WERI-Rb-1 (cell line): ENCODE measurements around the gene SPECC1L.
"Not testable (repeated sequence)": the region's sequence is repeated elsewhere in the genome, so short reads cannot be mapped to it uniquely, and the experiment has no call there.

ENCODE experiments used
- DNase-seq: peaks from one replicate; pipeline ENCODE4 v3.0.0-alpha.2; 2020
- H3K27ac ChIP-seq: fragments of 250-450 bp; sonication (Bioruptor Pico); 2 replicates; pipeline ENCODE4 v1.5.1; 2020; ENCODE audit warnings: mild to moderate bottlenecking, moderate library complexity
- H3K27me3 ChIP-seq: fragments of 250-450 bp; sonication (Bioruptor Pico); 2 replicates; pipeline ENCODE4 v1.5.1; 2021; ENCODE audit warnings: mild to moderate bottlenecking, low read depth, moderate library complexity; ENCODE audit not compliant: insufficient read depth, severe bottlenecking
- H3K36me3 ChIP-seq: fragments of 250-450 bp; sonication (Bioruptor Pico); 2 replicates; pipeline ENCODE4 v1.5.1; 2020; ENCODE audit warnings: mild to moderate bottlenecking, moderate library complexity
- H3K4me3 ChIP-seq: 2 replicates; pipeline ENCODE4 v1.5.1; 2011; ENCODE audit warnings: low read depth, mild to moderate bottlenecking, control low read depth, low read length
- H3K9me3 ChIP-seq: fragments of 250-450 bp; sonication (Bioruptor Pico); 2 replicates; pipeline ENCODE4 v1.5.1; 2021; ENCODE audit warnings: mild to moderate bottlenecking, moderate library complexity; ENCODE audit not compliant: severe bottlenecking
- CTCF ChIP-seq: IDR thresholded peaks from 2 replicates; pipeline ENCODE4 v1.5.1; 2011; ENCODE audit warnings: low read depth, mild to moderate bottlenecking, control low read depth, inconsistent platforms, low read length

Gene SPECC1L

DNA sequence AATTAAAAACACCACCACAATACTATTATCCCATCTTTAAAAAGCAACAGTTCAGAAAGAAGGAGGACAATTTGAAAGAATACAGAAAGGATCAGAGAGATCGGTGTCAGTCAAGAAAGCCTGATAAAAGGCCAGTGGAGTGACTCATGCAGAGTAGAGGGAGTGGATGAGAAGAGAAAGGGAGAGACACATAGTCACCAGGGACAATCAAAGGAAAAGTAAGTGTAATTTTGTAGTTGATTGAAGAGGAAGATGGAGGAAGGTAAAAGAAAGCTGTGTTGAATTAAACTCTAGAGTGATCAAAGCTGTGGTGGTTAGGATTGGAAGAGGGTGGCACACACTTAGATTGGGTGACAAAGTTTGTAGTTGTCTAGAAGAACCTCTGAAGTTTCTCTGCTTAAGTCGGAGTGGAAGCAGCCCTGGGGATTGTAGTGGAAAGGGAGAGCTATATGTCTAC lies 14.1 kb downstream of the SPECC1L start:
- DNase-seq: no peak
- H3K27me3 ChIP-seq: no peaks in the 10 kb centered on the region
- H3K4me3 ChIP-seq: no peak overlapping the region
- no peak overlapping the region for H3K27ac ChIP-seq
- H3K9me3 ChIP-seq: no peaks in the 10 kb centered on the region
- peaks cover 7% of the 10 kb centered on the region; the same call in 1 of the 2 replicates for H3K36me3 ChIP-seq
- no peak for TF ChIP-seq CTCF

GRCh38 chr22:24285245-24285644 lies 14.6 kb downstream of the SPECC1L start:
- no peak for TF ChIP-seq CTCF
- H3K4me3 ChIP-seq: no peak overlapping the region
- H3K27me3 ChIP-seq: no peaks in the 10 kb centered on the region
- H3K9me3 ChIP-seq: no peaks in the 10 kb centered on the region
- DNase-seq: no peak
- peaks cover 7% of the 10 kb centered on the region; the same call in 1 of the 2 replicates for H3K36me3 ChIP-seq
- H3K27ac ChIP-seq: no peak overlapping the region

- not testable (repeated sequence) for H3K4me3 ChIP-seq, H3K9me3 ChIP-seq, DNase-seq, H3K27me3 ChIP-seq, H3K27ac ChIP-seq, H3K36me3 ChIP-seq
Observed at GRCh38 chr22:24287212-24287611, 16.6 kb downstream of the SPECC1L start.

GRCh38 chr22:24287801-24288200 lies 17.2 kb downstream of the SPECC1L start:
- not testable (repeated sequence) for H3K36me3 ChIP-seq, H3K9me3 ChIP-seq, H3K4me3 ChIP-seq, H3K27me3 ChIP-seq, H3K27ac ChIP-seq, DNase-seq

- no peak overlapping the region for H3K4me3 ChIP-seq
- DNase-seq: no peak
- H3K27ac ChIP-seq: no peak overlapping the region
- no peaks in the 10 kb centered on the region for H3K27me3 ChIP-seq
- H3K9me3 ChIP-seq: no peaks in the 10 kb centered on the region
- TF ChIP-seq CTCF: no peak
- H3K36me3 ChIP-seq: peaks cover 7% of the 10 kb centered on the region; the same call in 1 of the 2 replicates
Observed at GRCh38 chr22:24289114-24289513, 18.5 kb downstream of the SPECC1L start.

- TF ChIP-seq CTCF: no peak
- peaks cover 7% of the 10 kb centered on the region; the same call in 1 of the 2 replicates for H3K36me3 ChIP-seq
- DNase-seq: peak; percentile 42
- H3K4me3 ChIP-seq: no peak overlapping the region
- no peaks in the 10 kb centered on the region for H3K9me3 ChIP-seq
- H3K27me3 ChIP-seq: no peaks in the 10 kb centered on the region
- H3K27ac ChIP-seq: no peak overlapping the region
Observed at GRCh38 chr22:24289741-24290163, 19.1 kb downstream of the SPECC1L start.

DNA sequence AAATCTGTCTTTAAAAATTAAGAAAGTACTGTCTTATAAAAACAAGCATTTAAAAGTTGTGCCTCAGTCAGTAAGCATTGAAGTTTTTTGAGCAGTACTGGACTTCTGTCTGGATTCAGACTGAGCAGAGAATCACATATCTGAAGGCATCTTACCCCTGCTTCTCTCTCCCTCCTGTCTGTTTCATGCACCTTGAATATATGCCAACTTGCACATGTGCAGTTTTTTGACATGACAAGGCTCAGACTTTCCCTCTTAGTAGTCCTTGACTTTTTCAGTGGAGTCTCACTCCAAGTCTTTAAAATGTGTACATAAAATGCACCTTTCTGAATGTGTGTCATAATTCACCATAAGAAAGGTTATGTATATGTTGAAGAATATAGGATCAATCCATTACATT lies 19.8 kb downstream of the SPECC1L start:
- Histone ChIP-seq H3K27ac (no peak overlapping the region), H3K27me3 (no peaks in the 10 kb centered on the region), H3K4me3 (no peak overlapping the region), H3K36me3 (peaks cover 7% of the 10 kb centered on the region; the same call in 1 of the 2 replicates), H3K9me3 (no peaks in the 10 kb centered on the region)
- DNase-seq: no peak
- TF ChIP-seq CTCF: no peak
